ENCODE measurements around the gene CYB5RL. TPM values are rescaled to one million over a fixed set of nuclear protein-coding genes. Genes with fewer than 3 reads are reported as not detected.

Gene CYB5RL
- total and polyA plus RNA-seq, 2 experiments from 2014 or later, result 6.4 to 6.7 TPM

DNA sequence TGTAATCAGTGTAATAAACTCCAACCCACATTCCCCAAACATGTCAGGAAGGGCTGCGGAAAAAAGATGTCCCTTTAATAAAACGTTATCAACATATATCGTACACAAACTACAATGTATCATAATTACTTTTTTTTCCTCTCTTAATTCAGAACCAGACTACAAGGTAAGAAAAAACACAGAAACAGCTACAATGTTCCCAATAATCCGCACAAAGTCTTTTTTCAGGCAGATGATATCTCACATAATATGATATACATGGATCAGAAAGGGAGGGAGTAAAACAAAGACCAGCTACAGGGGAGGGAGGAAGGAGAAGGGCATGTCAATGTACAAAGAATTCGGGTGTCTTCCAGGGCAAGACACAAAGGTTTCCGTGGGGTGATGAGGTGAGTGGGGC lies 25.5 kb upstream of the CYB5RL start:
- TF ChIP-seq, protein P1, sequence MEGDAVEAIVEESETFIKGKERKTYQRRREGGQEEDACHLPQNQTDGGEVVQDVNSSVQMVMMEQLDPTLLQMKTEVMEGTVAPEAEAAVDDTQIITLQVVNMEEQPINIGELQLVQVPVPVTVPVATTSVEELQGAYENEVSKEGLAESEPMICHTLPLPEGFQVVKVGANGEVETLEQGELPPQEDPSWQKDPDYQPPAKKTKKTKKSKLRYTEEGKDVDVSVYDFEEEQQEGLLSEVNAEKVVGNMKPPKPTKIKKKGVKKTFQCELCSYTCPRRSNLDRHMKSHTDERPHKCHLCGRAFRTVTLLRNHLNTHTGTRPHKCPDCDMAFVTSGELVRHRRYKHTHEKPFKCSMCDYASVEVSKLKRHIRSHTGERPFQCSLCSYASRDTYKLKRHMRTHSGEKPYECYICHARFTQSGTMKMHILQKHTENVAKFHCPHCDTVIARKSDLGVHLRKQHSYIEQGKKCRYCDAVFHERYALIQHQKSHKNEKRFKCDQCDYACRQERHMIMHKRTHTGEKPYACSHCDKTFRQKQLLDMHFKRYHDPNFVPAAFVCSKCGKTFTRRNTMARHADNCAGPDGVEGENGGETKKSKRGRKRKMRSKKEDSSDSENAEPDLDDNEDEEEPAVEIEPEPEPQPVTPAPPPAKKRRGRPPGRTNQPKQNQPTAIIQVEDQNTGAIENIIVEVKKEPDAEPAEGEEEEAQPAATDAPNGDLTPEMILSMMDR (IDR thresholded peaks at IDR 0.05; ENCODE audit: low read depth, low read length), result no peak
- Histone ChIP-seq H3K4me1 (ENCODE audit: low read depth) (no peaks in the 10 kb centered on the region), H3K9me3 (ENCODE audit: low read depth) (no peaks in the 10 kb centered on the region), H3K4me3 (no peak overlapping the region), H3K27me3 (no peaks in the 10 kb centered on the region), H3K36me3 (peaks cover 14% of the 10 kb centered on the region), H3K27ac (peak overlapping the region; percentile 25)
- DNase-seq (ENCODE audit: low read depth in 1 of 2, low spot score in 1 of 2), result no peak

DNA sequence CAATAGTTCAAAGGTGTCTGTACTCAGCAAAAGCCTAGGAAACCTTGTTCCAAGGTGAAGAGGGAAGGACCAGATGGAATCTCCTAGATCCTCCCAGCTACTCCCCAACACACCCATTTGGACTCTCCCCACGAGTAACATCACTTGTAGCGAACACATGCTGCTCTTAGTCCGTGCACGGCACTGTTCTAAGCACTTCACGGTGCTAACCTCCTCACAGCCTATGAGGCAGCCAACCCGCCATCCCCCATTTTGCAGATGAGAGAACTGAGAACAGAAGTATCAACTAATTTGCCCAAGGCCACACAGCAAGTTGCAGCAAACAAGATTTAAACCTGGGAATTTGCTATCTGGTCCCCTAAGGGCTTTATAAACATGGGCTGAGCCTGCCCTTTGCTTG lies 24.4 kb upstream of the CYB5RL start:
- Histone ChIP-seq H3K27ac (peak overlapping the region; percentile 63), H3K9me3 (ENCODE audit: low read depth) (no peaks in the 10 kb centered on the region), H3K4me1 (ENCODE audit: low read depth) (peaks cover 8% of the 10 kb centered on the region), H3K27me3 (no peaks in the 10 kb centered on the region), H3K4me3 (no peak overlapping the region), H3K36me3 (peaks cover 14% of the 10 kb centered on the region)
- DNase-seq (ENCODE audit: low read depth in 1 of 2, low spot score in 1 of 2), result no peak
- TF ChIP-seq, protein P1 (IDR thresholded peaks at IDR 0.05; ENCODE audit: low read depth, low read length), result no peak

DNA sequence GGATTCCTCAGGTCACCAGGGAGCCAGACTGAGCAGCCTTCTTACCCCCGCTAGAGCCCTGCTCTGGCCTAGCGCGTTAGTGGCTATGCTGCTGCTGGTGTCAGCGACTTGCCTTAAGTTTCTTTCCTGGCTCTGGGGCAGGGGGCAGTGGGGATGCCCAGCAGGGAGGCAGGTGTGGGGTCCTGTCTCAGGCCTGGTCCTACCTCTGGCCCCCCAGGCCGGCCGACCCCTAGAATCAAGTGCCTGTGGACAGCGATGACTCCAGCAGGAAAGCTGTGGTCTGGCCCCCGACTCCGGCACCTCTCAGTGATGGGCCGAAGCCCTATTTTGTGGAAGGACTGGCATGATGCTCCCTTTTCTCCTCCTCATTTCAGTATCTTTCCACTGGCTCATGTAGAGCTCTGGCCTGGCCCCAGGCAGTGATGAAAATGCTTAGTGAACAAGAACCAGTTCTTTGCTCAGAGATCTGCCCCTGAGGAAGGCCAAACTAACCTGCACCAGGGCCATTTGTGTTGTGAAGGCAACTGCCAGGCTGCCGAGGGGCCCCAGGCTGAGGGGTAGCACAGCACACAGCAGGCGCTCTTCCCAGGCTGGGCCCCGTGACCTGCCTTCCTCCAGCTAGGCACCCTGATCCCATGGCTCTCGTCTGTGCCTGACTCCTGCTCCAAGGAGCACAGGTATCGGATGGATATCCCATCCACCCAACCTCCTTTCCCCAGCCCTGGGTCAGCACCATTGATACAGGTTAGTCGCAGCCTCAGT lies 23.8 kb upstream of the CYB5RL start:
- peaks cover 8% of the 10 kb centered on the region for H3K4me1 ChIP-seq (ENCODE audit: low read depth)
- no peak overlapping the region for H3K4me3 ChIP-seq
- peaks cover 14% of the 10 kb centered on the region for H3K36me3 ChIP-seq
- TF ChIP-seq, protein P1 (IDR thresholded peaks at IDR 0.05; ENCODE audit: low read depth, low read length), result no peak
- H3K27me3 ChIP-seq, result no peaks in the 10 kb centered on the region
- no peaks in the 10 kb centered on the region for H3K9me3 ChIP-seq (ENCODE audit: low read depth)
- no peak for DNase-seq (ENCODE audit: low read depth in 1 of 2, low spot score in 1 of 2)
- H3K27ac ChIP-seq, result peak overlapping the region; percentile 63

DNA sequence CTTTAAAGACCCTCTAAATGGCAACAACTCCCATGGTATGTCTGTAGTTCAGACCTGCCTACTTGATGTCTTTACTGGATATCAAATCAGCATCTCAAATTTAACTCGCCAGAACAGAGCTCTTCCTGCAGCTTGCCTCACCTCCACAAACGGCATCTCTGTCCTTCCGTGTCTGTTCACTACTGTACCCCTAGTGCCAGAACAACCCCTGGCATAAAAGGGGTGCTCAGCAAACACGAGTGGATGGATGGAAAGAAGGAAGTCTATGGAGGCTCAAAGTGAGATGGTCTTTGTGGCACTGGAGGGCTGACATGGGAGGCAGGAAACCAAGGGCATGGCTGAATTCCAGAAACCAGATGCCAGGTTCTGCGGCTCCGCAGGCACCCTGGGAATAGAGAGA lies 22.9 kb upstream of the CYB5RL start:
- peaks cover 18% of the 10 kb centered on the region for H3K36me3 ChIP-seq
- TF ChIP-seq, protein P1 (IDR thresholded peaks at IDR 0.05; ENCODE audit: low read depth, low read length), result no peak

DNA sequence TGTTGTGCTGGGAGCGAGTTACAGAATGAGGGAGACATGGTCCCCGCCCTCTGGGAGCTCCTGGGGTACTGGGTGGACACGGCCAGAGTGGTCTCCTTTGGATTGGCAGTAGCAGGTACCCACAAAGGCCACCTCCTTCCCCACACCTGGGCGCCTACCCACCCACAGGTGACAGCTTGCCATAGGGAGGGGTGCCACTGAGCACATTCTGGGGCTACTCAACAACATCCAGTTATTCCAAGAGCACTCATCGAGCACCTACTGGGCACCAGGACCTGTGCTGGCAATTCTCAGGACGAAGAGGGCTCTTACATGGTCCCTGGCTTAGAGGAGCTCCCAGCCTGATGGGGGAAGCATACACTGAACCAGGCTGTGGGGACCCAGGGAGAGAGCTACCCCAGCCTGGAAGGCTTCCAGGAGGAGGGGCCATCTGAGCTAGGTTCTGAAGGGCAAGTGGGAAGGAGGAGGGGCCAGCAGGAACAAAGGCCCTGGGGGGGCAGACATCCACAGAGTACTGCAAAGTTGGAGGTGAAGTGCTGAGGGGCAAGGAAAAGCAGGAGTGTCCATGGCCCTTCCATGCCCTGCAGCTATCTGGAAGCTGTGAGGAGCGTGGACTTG lies 22.1 kb upstream of the CYB5RL start:
- TF ChIP-seq, protein P1 (IDR thresholded peaks at IDR 0.05; ENCODE audit: low read depth, low read length), result no peak
- peaks cover 8% of the 10 kb centered on the region for H3K4me1 ChIP-seq (ENCODE audit: low read depth)
- H3K36me3 ChIP-seq, result peaks cover 21% of the 10 kb centered on the region
- no peaks in the 10 kb centered on the region for H3K27me3 ChIP-seq
- no peak for DNase-seq (ENCODE audit: low read depth in 1 of 2, low spot score in 1 of 2)
- H3K9me3 ChIP-seq (ENCODE audit: low read depth), result no peaks in the 10 kb centered on the region
- no peak overlapping the region for H3K4me3 ChIP-seq
- no peak overlapping the region for H3K27ac ChIP-seq

More for the DNA sequence above, 22.9 kb upstream of the CYB5RL start:
- DNase-seq (ENCODE audit: low read depth in 1 of 2, low spot score in 1 of 2), result no peak
- H3K4me3 ChIP-seq, result no peak overlapping the region
- H3K27ac ChIP-seq, result peak overlapping the region; percentile 34
- no peaks in the 10 kb centered on the region for H3K27me3 ChIP-seq
- no peaks in the 10 kb centered on the region for H3K9me3 ChIP-seq (ENCODE audit: low read depth)
- peaks cover 8% of the 10 kb centered on the region for H3K4me1 ChIP-seq (ENCODE audit: low read depth)
